ENCODE results near the gene MTG1. TPM values are rescaled to one million over a fixed set of nuclear protein-coding genes. Genes with fewer than 3 reads are reported as not detected.

The MTG1 gene
- total and polyA plus RNA-seq, 2 experiments from 2014 or later, result 45.7 to 68.6 TPM

DNA sequence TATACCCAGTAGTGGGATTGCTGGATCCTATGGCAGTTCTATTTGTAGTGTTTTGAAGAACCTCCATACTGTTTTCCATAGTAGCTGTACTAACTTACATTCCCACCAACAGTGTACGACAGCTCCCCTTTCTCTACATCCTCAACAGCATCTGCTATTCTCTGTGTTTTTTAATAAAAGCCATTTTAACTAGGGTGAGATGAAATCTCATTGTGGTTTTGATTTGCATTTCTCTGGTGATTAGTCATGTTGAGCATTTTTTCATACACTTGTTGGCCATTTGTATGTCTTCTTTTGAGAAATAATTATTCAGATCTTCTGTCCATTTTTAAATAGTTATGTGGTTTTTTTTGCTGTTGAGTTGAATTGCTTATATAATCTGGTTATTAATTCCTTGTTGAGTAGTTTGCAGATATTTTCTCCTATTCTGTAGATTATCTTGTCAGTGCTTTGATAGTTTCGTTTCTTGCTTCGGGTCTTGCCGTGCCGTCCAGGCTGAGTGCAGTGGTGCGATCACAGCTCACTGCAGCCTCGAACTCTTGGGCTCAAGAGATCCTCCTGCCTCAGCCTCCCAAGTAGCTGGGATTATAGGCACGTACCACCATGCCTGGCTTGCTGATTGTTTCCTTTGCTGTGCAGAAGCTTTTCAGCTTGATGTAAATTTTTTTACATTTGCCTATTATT, 12.0 kb downstream of the MTG1 start:
- Histone ChIP-seq H2AFZ (no peak overlapping the region), H3K36me3 (ENCODE audit: insufficient read depth) (peaks cover 14% of the 10 kb centered on the region; the same call in 1 of the 2 replicates), H4K20me1 (replicated peaks; ENCODE audit: insufficient read depth) (peaks cover 32% of the 10 kb centered on the region), H3K4me1 (ENCODE audit: insufficient read depth) (no peaks in the 10 kb centered on the region), H3K79me2 (replicated peaks; ENCODE audit: insufficient read depth) (peaks cover 66% of the 10 kb centered on the region), H3K9me2 (ENCODE audit: insufficient read depth) (no peaks in the 10 kb centered on the region), H3K4me3 (no peak overlapping the region), H3F3A (replicated peaks; ENCODE audit: low read depth) (no peaks in the 10 kb centered on the region), H3K4me2 (no peak overlapping the region), H3K27ac (ENCODE audit: low read depth) (no peak overlapping the region), H3K27me3 (ENCODE audit: insufficient read depth) (no peaks in the 10 kb centered on the region)
- Mint-ChIP-seq H3K4me3 (no peak overlapping the region), H3K27me3 (ENCODE audit: insufficient read depth, low read depth, poor library complexity) (peaks cover 3% of the 10 kb centered on the region), H3K27ac (no peak overlapping the region), H3K36me3 (ENCODE audit: low read depth) (peaks cover 85% of the 10 kb centered on the region), H3K4me1 (no peaks in the 10 kb centered on the region), H3K9me3 (no peaks in the 10 kb centered on the region; the same call in 1 of the 3 replicates)
- DNase-seq (ENCODE audit: low spot score), result no peak
- no peak for ATAC-seq
- TF ChIP-seq JUNB (IDR thresholded peaks at IDR 0.05; ENCODE audit: unreplicated experiment) (no peak), EZH2 (IDR thresholded peaks at IDR 0.05; ENCODE audit: low read depth, unreplicated experiment) (no peak)

GRCh38 chr10:133411523-133412380, 17.8 kb downstream of the MTG1 start:
- Histone ChIP-seq H3K36me3 (ENCODE audit: insufficient read depth) (peaks cover 34% of the 10 kb centered on the region), H3K27ac (ENCODE audit: low read depth) (no peak overlapping the region), H3K4me1 (ENCODE audit: insufficient read depth) (no peaks in the 10 kb centered on the region), H3K4me3 (no peak overlapping the region), H3F3A (replicated peaks; ENCODE audit: low read depth) (no peaks in the 10 kb centered on the region), H2AFZ (no peak overlapping the region), H3K79me2 (replicated peaks; ENCODE audit: insufficient read depth) (peaks cover 63% of the 10 kb centered on the region), H3K4me2 (no peak overlapping the region), H3K27me3 (ENCODE audit: insufficient read depth) (no peaks in the 10 kb centered on the region), H4K20me1 (replicated peaks; ENCODE audit: insufficient read depth) (peaks cover 19% of the 10 kb centered on the region), H3K9me2 (ENCODE audit: insufficient read depth) (0 out of 2 replicates have a peak, but pooled peaks cover 3% of the 10 kb centered on the region)
- H3K27me3 Mint-ChIP-seq (ENCODE audit: insufficient read depth, low read depth, poor library complexity), result no peaks in the 10 kb centered on the region
- H3K36me3 Mint-ChIP-seq (ENCODE audit: low read depth), result peaks cover 92% of the 10 kb centered on the region
- H3K4me1 Mint-ChIP-seq, result no peaks in the 10 kb centered on the region
- ATAC-seq, result no peak
- no peak overlapping the region for H3K4me3 Mint-ChIP-seq
- H3K27ac Mint-ChIP-seq, result no peak overlapping the region
- no peak for DNase-seq (ENCODE audit: low spot score)
- H3K9me3 Mint-ChIP-seq, result peaks cover 40% of the 10 kb centered on the region
- TF ChIP-seq ETS1 (IDR thresholded peaks at IDR 0.05), result no peak
- no peak for TF ChIP-seq CREB1 (CRISPR knock-in tag; IDR thresholded peaks at IDR 0.05; ENCODE audit: low read depth)
- no peak for TF ChIP-seq ZNF331 (CRISPR knock-in tag; IDR thresholded peaks at IDR 0.05; ENCODE audit: low read depth)
- no peak for TF ChIP-seq ZNF114 (CRISPR knock-in tag; IDR thresholded peaks at IDR 0.05)
- no peak for TF ChIP-seq JUNB (IDR thresholded peaks at IDR 0.05; ENCODE audit: unreplicated experiment)
- no peak for TF ChIP-seq STAT1 (IDR thresholded peaks at IDR 0.05; ENCODE audit: unreplicated experiment)
- TF ChIP-seq POLR2AphosphoS5 (IDR thresholded peaks at IDR 0.05; ENCODE audit: low read depth), result no peak
- TF ChIP-seq EZH2 (IDR thresholded peaks at IDR 0.05; ENCODE audit: low read depth, unreplicated experiment), result no peak
- no peak for TF ChIP-seq NANOG (IDR thresholded peaks at IDR 0.05; ENCODE audit: borderline replicate concordance)
- no peak for TF ChIP-seq CTCF (conservative IDR thresholded peaks at IDR 0.05; ENCODE audit: low read depth in 2 of 2)
- TF ChIP-seq, protein P1, sequence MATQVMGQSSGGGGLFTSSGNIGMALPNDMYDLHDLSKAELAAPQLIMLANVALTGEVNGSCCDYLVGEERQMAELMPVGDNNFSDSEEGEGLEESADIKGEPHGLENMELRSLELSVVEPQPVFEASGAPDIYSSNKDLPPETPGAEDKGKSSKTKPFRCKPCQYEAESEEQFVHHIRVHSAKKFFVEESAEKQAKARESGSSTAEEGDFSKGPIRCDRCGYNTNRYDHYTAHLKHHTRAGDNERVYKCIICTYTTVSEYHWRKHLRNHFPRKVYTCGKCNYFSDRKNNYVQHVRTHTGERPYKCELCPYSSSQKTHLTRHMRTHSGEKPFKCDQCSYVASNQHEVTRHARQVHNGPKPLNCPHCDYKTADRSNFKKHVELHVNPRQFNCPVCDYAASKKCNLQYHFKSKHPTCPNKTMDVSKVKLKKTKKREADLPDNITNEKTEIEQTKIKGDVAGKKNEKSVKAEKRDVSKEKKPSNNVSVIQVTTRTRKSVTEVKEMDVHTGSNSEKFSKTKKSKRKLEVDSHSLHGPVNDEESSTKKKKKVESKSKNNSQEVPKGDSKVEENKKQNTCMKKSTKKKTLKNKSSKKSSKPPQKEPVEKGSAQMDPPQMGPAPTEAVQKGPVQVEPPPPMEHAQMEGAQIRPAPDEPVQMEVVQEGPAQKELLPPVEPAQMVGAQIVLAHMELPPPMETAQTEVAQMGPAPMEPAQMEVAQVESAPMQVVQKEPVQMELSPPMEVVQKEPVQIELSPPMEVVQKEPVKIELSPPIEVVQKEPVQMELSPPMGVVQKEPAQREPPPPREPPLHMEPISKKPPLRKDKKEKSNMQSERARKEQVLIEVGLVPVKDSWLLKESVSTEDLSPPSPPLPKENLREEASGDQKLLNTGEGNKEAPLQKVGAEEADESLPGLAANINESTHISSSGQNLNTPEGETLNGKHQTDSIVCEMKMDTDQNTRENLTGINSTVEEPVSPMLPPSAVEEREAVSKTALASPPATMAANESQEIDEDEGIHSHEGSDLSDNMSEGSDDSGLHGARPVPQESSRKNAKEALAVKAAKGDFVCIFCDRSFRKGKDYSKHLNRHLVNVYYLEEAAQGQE (IDR thresholded peaks at IDR 0.05; ENCODE audit: unreplicated experiment), result no peak
